Stimulated activated memory B cell treated with anti-CD40 and anti-IgM and Interleukin-4, amounts not matched to agents 10 μg/mL and 1 μg/mL and 100 μg/mL, for 72 hours (primary cell): ENCODE results near the gene TPP2.

Source experiments
- ATAC-seq: fragments of 150-1000 bp; cut with Tn5 transposase; 2 replicates; pipeline ENCODE4 v1.10.0; 2021
- H3K27ac Mint-ChIP-seq: one replicate; pipeline ENCODE4 v1.8.0; 2022; ENCODE audit warnings: mild to moderate bottlenecking, mixed read lengths
- H3K27me3 Mint-ChIP-seq: one replicate; pipeline ENCODE4 v1.8.0; 2022; ENCODE audit warnings: mixed read lengths
- H3K36me3 Mint-ChIP-seq: one replicate; pipeline ENCODE4 v1.8.0; 2022; ENCODE audit warnings: mixed read lengths
- H3K4me1 Mint-ChIP-seq: one replicate; pipeline ENCODE4 v1.8.0; 2022; ENCODE audit warnings: mixed read lengths
- H3K4me3 Mint-ChIP-seq: one replicate; pipeline ENCODE4 v1.8.0; 2022; ENCODE audit warnings: mild to moderate bottlenecking, moderate library complexity, mixed read lengths
- H3K9me3 Mint-ChIP-seq: one replicate; pipeline ENCODE4 v1.8.0; 2022; ENCODE audit warnings: mixed read lengths

TPP2 gene

GRCh38 chr13:102703726-102704035, 106.9 kb downstream of the TPP2 start:
- Mint-ChIP-seq H3K27ac (no peak overlapping the region), H3K9me3 (peaks cover under 1% of the 10 kb centered on the region), H3K27me3 (peaks cover 18% of the 10 kb centered on the region), H3K4me3 (no peak overlapping the region), H3K36me3 (no peaks in the 10 kb centered on the region), H3K4me1 (no peaks in the 10 kb centered on the region)
- no peak for ATAC-seq

DNA sequence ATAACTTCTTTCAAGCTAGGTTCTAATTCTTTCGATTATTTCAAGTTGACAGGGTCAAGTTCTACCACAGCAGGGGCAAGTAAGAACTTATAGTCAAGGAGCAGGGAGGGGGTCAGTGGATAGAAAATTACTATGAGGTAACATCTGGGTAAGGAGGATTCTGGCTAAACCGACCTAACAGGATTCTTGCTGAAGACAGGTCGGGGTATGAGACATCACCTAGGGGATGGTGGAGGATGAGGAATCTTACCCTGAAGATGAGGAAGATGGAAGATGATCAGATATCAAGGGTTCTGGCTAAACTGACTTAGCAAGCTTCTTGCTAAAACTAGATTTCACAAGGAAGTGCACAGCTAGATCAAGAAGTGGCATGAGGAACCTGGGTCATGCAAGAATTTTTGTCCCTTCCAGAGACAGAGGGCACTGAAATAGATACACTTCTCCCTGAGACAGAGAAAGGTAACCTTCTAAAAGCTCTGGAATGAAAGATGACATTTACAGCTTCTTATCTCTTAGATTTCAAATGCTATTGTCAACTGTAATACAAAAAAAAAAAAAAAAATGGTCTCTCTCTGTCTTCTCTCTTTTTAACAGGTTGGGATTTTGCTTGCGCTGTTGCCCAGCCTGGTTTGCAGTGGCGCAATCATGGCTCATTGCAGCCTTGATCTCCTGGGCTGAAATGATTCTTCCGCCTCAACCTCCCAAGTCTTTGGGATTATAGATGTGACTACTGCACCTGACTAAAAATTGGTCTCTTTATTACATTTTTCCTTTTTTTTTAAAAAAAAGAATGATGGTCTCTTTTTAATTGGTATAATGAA, 107.7 kb downstream of the TPP2 start:
- H3K27me3 Mint-ChIP-seq: peaks cover 10% of the 10 kb centered on the region
- H3K9me3 Mint-ChIP-seq: peaks cover 6% of the 10 kb centered on the region
- no peak for ATAC-seq
- no peak overlapping the region for H3K27ac Mint-ChIP-seq
- H3K4me1 Mint-ChIP-seq: no peaks in the 10 kb centered on the region
- no peak overlapping the region for H3K4me3 Mint-ChIP-seq
- H3K36me3 Mint-ChIP-seq: no peaks in the 10 kb centered on the region

GRCh38 chr13:102707467-102707866, 110.7 kb downstream of the TPP2 start:
- ATAC-seq: no peak
- Mint-ChIP-seq H3K27me3 (peaks cover 16% of the 10 kb centered on the region), H3K4me3 (no peak overlapping the region), H3K4me1 (no peaks in the 10 kb centered on the region), H3K9me3 (peaks cover 6% of the 10 kb centered on the region), H3K36me3 (no peaks in the 10 kb centered on the region), H3K27ac (no peak overlapping the region)

DNA sequence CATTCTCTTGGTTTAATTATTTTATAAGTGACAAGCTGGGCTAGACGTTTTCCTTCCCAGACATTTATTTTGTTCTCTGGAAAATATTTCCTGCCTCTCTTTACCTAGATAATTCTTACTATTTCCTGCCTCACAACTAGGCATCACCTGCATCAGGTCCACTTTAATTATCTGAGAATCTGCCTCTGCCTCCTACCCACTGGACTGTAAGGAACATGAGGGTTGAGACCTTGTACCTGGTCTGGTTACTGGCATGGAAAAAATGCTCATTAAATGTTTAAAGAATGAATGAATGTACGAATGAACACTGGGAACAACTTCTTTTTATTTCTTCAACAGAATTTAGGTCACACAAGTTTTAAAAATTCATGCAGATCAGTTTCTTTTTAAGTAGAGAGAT, 111.4 kb downstream of the TPP2 start:
- Mint-ChIP-seq H3K36me3 (no peaks in the 10 kb centered on the region), H3K27me3 (peaks cover 16% of the 10 kb centered on the region), H3K4me1 (no peaks in the 10 kb centered on the region), H3K4me3 (no peak overlapping the region), H3K9me3 (peaks cover 6% of the 10 kb centered on the region), H3K27ac (no peak overlapping the region)
- no peak for ATAC-seq

DNA sequence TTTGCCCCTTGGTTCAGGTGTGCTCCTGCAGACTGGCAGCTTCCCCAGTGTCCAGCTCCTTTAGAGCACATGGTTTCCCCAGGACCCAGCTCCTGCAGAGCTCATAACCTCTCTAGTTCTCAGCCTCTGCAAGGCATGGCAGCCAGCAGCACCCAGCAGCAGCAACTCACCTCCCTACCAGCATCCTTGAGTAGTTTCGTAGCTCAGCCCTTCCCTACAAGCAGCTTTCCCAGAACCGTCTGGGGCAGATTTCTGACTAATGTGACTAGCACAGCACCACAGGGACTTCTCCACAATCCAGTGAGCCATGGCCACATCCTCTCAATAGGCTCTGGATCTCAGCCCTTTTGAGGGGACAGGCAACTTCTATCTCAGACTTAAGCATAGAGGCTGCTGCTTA, 112.2 kb downstream of the TPP2 start:
- H3K4me3 Mint-ChIP-seq: no peak overlapping the region
- no peak for ATAC-seq
- H3K27ac Mint-ChIP-seq: no peak overlapping the region
- no peaks in the 10 kb centered on the region for H3K36me3 Mint-ChIP-seq
- peaks cover 16% of the 10 kb centered on the region for H3K27me3 Mint-ChIP-seq
- no peaks in the 10 kb centered on the region for H3K4me1 Mint-ChIP-seq
- peaks cover 6% of the 10 kb centered on the region for H3K9me3 Mint-ChIP-seq

DNA sequence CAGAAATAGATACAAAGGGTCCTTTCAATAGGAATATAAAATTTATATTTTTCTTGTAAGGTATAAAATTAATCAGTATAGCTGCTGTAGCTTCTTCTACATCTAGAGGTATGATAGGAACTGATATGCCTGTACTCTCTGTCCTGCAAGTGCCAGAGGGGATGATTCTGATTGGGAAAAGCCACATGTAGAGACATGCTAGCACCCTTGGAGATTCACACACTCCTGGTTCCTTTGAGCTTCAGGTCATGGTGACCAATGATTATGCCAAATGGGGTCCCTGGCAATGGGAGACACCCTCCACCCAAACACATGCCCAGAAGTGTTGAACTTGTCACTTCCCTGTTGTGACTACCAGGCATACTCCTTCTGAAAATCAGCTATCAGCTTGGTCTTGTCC, 112.8 kb downstream of the TPP2 start:
- Mint-ChIP-seq H3K4me1 (no peaks in the 10 kb centered on the region), H3K27me3 (peaks cover 16% of the 10 kb centered on the region), H3K9me3 (peaks cover 6% of the 10 kb centered on the region), H3K36me3 (no peaks in the 10 kb centered on the region), H3K27ac (no peak overlapping the region), H3K4me3 (no peak overlapping the region)
- no peak for ATAC-seq

- Mint-ChIP-seq H3K9me3 (peaks cover 6% of the 10 kb centered on the region), H3K4me3 (no peak overlapping the region), H3K4me1 (peaks cover 2% of the 10 kb centered on the region), H3K27ac (no peak overlapping the region), H3K27me3 (peaks cover 13% of the 10 kb centered on the region), H3K36me3 (no peaks in the 10 kb centered on the region)
- ATAC-seq: no peak
These were observed 113.5 kb downstream of the TPP2 start for GRCh38 chr13:102710261-102710679.

- no peak overlapping the region for H3K4me3 Mint-ChIP-seq
- no peak for ATAC-seq
- H3K36me3 Mint-ChIP-seq: no peaks in the 10 kb centered on the region
- peaks cover 2% of the 10 kb centered on the region for H3K9me3 Mint-ChIP-seq
- peaks cover 7% of the 10 kb centered on the region for H3K4me1 Mint-ChIP-seq
- H3K27me3 Mint-ChIP-seq: peaks cover 15% of the 10 kb centered on the region
- no peak overlapping the region for H3K27ac Mint-ChIP-seq
These were observed 118.7 kb downstream of the TPP2 start for GRCh38 chr13:102715447-102715846.

GRCh38 chr13:102718746-102719145, 122.0 kb downstream of the TPP2 start:
- Mint-ChIP-seq H3K27ac (no peak overlapping the region), H3K9me3 (peaks cover 2% of the 10 kb centered on the region), H3K4me1 (peaks cover 7% of the 10 kb centered on the region), H3K27me3 (peaks cover 19% of the 10 kb centered on the region), H3K4me3 (no peak overlapping the region), H3K36me3 (no peaks in the 10 kb centered on the region)
- no peak for ATAC-seq

- Mint-ChIP-seq H3K4me1 (no peaks in the 10 kb centered on the region), H3K27me3 (peaks cover 17% of the 10 kb centered on the region), H3K36me3 (no peaks in the 10 kb centered on the region), H3K9me3 (peaks cover 4% of the 10 kb centered on the region), H3K27ac (no peak overlapping the region), H3K4me3 (no peak overlapping the region)
- no peak for ATAC-seq
These were observed 125.0 kb downstream of the TPP2 start for GRCh38 chr13:102721800-102722231.

GRCh38 chr13:102724923-102725322, 128.1 kb downstream of the TPP2 start:
- H3K36me3 Mint-ChIP-seq: no peaks in the 10 kb centered on the region
- ATAC-seq: no peak

DNA sequence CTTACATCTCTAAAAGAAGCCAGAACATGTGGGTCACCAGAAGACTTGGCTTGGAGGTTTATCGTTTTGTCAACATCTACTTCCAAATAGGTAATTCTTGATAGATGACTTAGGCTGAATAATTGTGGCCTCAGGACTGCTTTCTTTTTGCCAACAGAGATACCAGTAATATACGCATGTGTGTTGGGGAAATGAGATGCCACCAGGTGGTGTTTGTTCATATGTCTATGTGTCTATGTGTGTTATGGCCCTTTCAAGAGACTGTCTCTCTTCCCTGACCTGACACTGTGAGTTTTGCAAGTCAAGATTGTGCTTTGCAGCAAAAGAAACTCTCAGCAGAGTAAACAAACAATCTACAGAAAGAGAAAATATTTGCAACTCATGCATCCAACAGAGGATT, 129.6 kb downstream of the TPP2 start:
- Mint-ChIP-seq H3K9me3 (peaks cover 4% of the 10 kb centered on the region), H3K36me3 (no peaks in the 10 kb centered on the region), H3K4me1 (no peaks in the 10 kb centered on the region), H3K27me3 (peaks cover 18% of the 10 kb centered on the region), H3K27ac (no peak overlapping the region), H3K4me3 (no peak overlapping the region)
- no peak for ATAC-seq

More at GRCh38 chr13:102724923-102725322, 128.1 kb downstream of the TPP2 start:
- Mint-ChIP-seq H3K27me3 (peaks cover 18% of the 10 kb centered on the region), H3K27ac (no peak overlapping the region), H3K4me1 (no peaks in the 10 kb centered on the region), H3K9me3 (peaks cover 4% of the 10 kb centered on the region), H3K4me3 (no peak overlapping the region)
